Stimulated activated CD4-positive, alpha-beta T cell treated with anti-CD3 and anti-CD28 coated beads, TNF-alpha, amount 100 ng/mL, for 4 hours (primary cell): ENCODE measurements around the gene PTPRN.
A peak's percentile ranks its signal among the peaks of the same experiment; 100 is the strongest.
"Not testable (repeated sequence)": the region's sequence is repeated elsewhere in the genome, so short reads cannot be mapped to it uniquely, and the experiment has no call there.

Experiments used
- DNase-seq, 3 experiments: peaks; one replicate each; pipeline ENCODE4 v3.0.0-alpha.2; 2020; ENCODE audit warnings: low read depth in 3 of 3

Gene PTPRN

GRCh38 chr2:219287580-219288265, 21.5 kb downstream of the PTPRN start:
- DNase-seq = no peak

- DNase-seq = not testable (repeated sequence)
These were observed 22.1 kb downstream of the PTPRN start for GRCh38 chr2:219287116-219287440.

DNA sequence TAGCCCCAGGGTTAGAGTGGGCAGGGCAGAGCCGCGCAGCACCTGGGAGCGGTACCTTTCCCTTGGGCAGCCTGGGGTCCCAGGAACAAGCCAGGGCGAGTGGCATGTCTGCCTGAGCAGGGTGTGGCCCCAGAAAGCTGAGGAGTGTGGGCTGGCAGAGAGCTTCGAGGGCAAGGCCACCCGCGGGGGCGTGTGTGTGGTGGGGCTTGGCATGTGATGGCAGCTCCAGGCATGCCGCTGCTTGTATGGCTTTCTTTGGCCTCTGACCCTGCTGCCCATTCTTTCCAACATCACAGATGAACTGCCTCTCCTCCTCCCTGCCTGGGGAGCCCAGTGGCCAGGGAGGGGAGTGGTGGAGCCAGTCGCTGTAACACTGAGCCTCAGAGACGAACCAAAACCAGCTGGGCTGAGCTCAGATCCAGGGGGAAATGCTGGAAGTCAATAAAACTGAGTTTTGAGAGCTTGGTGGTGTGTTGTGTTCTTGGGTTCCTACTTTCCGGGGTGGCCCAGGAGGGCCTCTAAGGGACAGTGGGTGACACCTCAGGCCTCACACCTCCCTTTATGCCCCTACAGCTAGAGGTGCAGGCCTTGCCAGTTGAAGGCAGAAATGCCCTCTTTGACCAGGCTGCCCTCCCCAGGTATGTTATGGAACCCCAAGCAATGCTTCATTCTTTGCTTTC, 22.6 kb downstream of the PTPRN start:
- DNase-seq = no peak

- DNase-seq = no peak
These were observed 23.2 kb downstream of the PTPRN start for GRCh38 chr2:219285894-219286425.

- DNase-seq = no peak
These were observed 23.8 kb downstream of the PTPRN start for GRCh38 chr2:219285373-219285735.

DNA sequence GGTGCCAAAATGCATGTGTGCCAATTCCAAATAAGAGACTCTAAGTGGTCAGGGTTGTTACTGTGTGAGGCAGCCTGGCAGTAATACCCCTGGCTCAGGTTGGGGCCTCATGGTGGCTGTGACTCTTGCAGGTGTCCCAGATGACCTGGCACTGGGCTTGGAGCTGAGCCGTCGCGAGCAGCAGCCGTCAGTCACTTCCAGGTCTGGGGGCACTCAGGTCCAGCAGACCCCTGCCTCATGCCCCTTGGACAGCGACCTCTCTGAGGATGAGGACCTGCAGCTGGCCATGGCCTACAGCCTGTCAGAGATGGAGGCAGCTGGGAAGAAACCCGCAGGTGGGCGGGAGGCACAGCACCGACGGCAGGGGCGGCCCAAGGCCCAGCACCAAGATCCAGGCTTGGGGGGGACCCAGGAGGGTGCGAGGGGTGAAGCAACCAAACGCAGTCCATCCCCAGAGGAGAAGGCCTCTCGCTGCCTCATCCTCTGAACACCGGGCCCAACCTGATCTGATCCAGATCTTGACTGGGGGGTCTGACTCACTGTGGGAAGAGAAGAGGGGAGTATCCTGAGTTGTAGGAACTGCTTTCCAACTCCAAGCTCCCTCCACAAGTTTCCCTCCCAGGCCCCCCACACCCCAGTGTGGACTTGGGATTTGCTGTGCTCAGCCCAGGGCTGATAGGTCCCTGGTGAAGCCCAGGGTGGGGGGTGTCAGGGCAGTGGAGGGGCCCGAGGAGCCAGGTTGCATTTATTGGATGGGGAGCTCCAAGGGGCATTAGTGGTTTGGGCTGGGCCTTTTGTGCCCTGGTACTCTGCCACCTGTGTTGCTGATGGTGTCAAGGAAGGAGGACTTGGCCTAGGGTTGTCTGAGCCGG, 24.5 kb downstream of the PTPRN start:
- no peak for DNase-seq

GRCh38 chr2:219282943-219283581, 26.1 kb downstream of the PTPRN start:
- no peak for DNase-seq

DNA sequence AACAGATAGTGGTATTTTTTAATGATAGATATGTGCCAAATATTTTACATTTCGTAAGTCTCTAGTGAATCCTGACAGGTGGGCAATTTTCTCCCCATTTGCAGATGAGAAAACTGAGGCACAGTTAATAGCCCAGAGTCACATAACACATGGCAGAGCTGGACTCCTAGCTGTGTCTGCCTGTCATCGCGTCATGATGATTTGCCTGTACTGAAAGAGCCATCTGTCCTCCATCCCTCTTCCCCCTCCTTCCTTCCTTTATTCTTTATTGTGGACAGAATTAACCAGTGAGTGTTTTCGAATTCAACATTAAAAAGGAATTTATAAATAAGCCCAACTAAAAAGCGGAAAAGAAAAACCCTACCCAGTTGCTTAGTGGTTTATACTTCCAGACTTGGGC, 26.8 kb downstream of the PTPRN start:
- DNase-seq = no peak

DNA sequence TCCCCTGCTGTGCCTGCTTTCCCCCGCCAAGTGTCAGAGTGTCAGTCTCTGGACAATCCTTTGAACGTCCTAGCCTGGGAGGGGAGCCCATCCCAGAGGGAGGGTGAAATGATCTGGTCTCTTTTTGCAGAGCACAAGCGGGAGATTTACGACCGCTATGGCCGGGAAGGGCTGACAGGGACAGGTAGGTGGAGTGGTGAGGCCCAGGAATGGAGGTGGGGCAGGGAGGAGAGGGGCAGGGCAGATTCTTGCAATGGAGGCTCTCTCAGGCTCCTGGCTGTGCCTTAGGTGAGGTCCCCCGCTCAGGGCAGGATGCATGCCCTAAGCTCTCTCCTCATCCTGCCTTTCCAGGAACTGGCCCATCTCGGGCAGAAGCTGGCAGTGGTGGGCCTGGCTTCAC, 27.6 kb downstream of the PTPRN start:
- no peak for DNase-seq

- DNase-seq = no peak
These were observed 28.6 kb downstream of the PTPRN start for GRCh38 chr2:219280651-219281050.

DNA sequence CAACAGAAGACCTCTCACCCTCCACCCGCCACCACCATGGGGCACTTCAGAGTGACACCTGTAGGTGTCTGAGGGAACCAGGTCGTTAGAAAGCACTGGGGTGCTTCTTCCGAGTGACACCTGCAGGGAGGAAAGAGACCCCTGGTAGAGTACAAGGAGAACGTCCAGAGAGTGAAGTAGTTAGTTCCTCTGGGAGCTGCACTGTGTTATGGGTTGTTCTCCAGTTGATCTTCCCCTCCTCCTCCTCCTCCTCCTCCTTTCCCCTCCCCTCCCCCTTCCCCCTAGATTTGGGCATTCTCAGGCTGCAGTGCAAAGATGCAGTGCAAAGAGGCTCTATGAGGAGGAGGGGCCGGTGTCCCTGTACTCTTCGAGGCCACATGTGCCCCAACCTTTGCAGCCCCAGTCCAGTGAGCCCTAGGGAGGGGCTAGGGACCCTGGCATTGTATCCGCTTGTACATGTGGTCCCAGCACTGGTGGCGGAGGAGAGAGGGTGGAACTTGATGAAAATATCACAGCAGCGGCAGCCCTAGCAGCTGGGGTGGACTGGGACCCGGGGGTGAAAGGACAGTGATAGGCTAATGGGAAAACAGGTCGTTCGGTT, 29.2 kb downstream of the PTPRN start:
- DNase-seq = no peak

- DNase-seq = peak; percentile 94 to 99 (median 99)
These were observed 29.9 kb downstream of the PTPRN start, which contains the start of gene DNAJB2 for GRCh38 chr2:219279151-219279915. TSS of gene DNAJB2 (plus strand) at chr2:219279366. CDS start at chr2:219279834, 468 bp downstream.

GRCh38 chr2:219278655-219279150, 30.5 kb downstream of the PTPRN start:
- no peak for DNase-seq

GRCh38 chr2:219277703-219278654, 31.2 kb downstream of the PTPRN start:
- peak; percentile 54 to 61 (median 60) for DNase-seq

- DNase-seq = no peak
These were observed 34.8 kb downstream of the PTPRN start for GRCh38 chr2:219274361-219274921.

GRCh38 chr2:219273937-219274336, 35.3 kb downstream of the PTPRN start:
- no peak for DNase-seq

- no peak for DNase-seq
These were observed 36.2 kb downstream of the PTPRN start for GRCh38 chr2:219272995-219273394.

- DNase-seq = no peak
These were observed 36.8 kb downstream of the PTPRN start for GRCh38 chr2:219272356-219272755.

DNA sequence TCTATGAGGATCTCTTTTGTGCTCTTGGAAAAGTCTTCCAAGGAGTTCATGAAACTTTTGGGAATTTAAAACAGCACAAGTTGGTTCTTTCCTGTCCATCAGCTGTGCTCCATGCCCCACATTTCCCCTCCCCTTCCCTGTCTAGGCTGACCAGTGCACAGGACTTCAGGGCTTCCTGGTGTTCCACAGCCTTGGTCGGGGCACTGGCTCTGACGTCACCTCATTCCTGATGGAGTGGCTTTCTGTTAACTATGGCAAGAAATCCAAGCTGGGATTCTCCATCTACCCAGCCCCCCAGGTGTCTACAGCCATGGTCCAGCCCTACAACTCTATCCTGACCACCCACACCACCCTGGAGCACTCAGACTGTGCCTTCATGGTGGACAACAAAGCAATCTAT, 38.2 kb downstream of the PTPRN start:
- no peak for DNase-seq
